ENCODE results near the gene PNMT. TPM values are rescaled to one million over a fixed set of nuclear protein-coding genes. Genes with fewer than 3 reads are reported as not detected.
A peak's percentile ranks its signal among the peaks of the same experiment; 100 is the strongest.

The PNMT gene
- total and polyA plus RNA-seq, 8 donors = 0.45 to 16.6 (median 7.1) TPM; not detected in 2

DNA sequence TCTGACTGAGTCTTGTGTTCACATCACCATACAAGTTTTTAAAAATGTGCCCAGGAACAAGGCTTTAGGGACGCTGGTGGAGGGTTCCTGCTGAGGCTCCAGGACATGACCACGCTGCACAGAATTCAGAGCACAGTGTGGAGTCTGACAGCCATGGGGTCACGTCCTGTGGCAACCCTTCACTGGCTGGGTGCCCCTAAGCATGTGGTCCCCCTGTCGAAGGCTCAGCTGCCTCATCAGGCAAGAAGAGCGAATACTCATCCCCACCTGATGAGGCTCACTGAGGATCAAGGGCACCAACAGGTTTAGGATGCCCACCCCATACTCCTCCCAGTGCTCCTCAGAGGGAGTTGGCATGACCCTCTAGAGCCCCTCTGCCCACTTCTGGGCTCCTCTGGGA is 5.9 kb downstream of the PNMT start:
- intact Hi-C loops (cut with DNase I; ENCODE audit: low total_unique reads) = no loop called here
- TF ChIP-seq POLR2A (IDR thresholded peaks at IDR 0.05) (no peak), POLR2AphosphoS5 (IDR thresholded peaks at IDR 0.05) (no peak), EP300 (IDR thresholded peaks at IDR 0.05) (no peak)
- TF ChIP-seq, protein P1, sequence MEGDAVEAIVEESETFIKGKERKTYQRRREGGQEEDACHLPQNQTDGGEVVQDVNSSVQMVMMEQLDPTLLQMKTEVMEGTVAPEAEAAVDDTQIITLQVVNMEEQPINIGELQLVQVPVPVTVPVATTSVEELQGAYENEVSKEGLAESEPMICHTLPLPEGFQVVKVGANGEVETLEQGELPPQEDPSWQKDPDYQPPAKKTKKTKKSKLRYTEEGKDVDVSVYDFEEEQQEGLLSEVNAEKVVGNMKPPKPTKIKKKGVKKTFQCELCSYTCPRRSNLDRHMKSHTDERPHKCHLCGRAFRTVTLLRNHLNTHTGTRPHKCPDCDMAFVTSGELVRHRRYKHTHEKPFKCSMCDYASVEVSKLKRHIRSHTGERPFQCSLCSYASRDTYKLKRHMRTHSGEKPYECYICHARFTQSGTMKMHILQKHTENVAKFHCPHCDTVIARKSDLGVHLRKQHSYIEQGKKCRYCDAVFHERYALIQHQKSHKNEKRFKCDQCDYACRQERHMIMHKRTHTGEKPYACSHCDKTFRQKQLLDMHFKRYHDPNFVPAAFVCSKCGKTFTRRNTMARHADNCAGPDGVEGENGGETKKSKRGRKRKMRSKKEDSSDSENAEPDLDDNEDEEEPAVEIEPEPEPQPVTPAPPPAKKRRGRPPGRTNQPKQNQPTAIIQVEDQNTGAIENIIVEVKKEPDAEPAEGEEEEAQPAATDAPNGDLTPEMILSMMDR (IDR thresholded peaks at IDR 0.05) = no peak
- H3K27ac ChIP-seq = peak overlapping the region in 1 of 5 donors; percentile 73
- DNase-seq = no peak
- H3K4me1 ChIP-seq = peaks cover 41 to 61% (median 58%) of the 10 kb centered on the region in 4 donors
- WGBS, 5 donors = 77 to 83% (median 81%) methylated on average over 5 of the region's 5 CpGs
- H3K9me3 ChIP-seq = no peaks in the 10 kb centered on the region
- no peak overlapping the region for H3K4me3 ChIP-seq
- peaks cover 0 to 32% (median 17%) of the 10 kb centered on the region in 3 donors for H3K27me3 ChIP-seq
- H3K36me3 ChIP-seq = peaks cover 0 to 3% (median under 1%) of the 10 kb centered on the region in 4 donors

DNA sequence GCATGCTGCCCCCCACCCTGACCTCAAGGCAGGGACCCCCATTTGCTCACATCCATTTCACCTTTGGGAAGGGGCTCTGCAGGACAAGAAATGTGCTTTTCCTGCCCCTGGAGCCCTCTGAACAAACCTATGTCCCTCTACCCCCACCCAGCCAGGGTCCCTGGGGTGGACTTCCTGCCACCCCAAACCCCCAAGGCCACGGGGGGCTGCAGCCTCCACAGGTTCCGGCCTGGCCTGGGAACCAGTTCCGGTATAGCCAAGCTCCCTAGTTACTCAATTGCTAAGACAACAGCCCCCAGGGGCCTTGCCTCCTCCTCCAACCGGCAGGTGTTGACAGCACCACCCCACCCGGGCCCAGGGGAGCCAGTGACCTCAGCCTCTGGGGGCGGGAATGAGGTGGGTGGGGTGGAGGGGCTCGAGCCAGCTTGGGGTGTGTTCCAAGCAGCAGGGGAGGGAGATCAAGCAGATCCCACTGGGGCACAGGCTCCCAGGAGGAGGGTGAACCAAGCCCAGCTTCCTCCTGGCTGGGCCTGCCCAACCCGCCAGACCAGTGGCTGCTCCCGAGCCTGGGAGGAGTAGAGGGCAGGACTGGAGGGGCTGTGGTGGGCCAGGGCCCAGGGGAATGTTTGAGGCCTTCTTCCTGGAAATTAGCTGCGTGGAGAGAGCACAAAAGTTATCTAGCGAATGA is 6.6 kb downstream of the PNMT start:
- Histone ChIP-seq H3K9me3 (no peaks in the 10 kb centered on the region), H3K27me3 (peaks cover 0 to 26% (median 10%) of the 10 kb centered on the region in 3 donors), H3K27ac (peak overlapping the region; percentile 27 to 79 (median 73)), H3K4me3 (no peak overlapping the region), H3K4me1 (peaks cover 47 to 68% (median 64%) of the 10 kb centered on the region in 4 donors), H3K36me3 (peaks cover 0 to 8% (median 2%) of the 10 kb centered on the region in 4 donors)
- TF ChIP-seq EP300 (IDR thresholded peaks at IDR 0.05) (no peak), POLR2A (IDR thresholded peaks at IDR 0.05) (no peak), POLR2AphosphoS5 (IDR thresholded peaks at IDR 0.05) (no peak)
- TF ChIP-seq, protein P1 (IDR thresholded peaks at IDR 0.05) = no peak
- 26 to 38% (median 29%) methylated on average over 9 to 11 of the region's 11 CpGs for WGBS, 5 donors
- intact Hi-C loops (cut with DNase I; ENCODE audit: low total_unique reads) = no loop called here
- peak; percentile 57 to 94 for DNase-seq

DNA sequence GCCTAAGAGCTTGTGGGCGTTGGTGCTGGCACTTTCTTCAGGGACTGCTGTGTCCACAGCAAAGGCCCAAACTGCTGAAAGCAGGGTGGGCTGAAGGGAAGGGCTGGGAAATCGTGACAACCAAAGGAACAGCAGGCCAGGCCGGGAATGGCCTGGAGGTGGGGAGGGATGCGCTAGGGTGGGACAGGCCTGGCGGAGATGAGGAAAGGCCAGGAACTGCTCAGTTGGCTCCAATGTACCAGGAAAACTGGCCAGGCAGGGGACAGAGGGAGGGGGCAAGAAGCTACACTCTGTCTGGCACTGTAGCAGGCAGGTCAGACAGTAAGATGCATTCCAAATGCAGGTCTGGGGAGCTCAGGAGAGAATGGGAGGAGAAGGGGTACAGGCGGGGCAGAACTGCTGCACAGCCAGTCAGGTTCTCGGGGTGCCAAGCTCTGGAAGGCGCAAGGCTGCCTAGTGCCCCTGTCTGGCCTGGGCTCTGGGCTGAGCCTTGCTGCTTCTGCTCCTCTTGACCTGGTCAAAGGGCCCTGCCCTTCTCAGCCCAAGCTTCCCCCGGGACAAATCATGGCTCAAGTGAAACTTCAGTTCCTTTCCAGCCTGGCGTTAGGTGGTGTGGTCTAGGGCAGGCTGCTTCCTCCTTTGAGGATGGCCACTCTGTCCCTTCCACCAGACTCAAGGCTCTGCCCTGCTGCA is 7.3 kb downstream of the PNMT start:
- no peak for DNase-seq
- 51 to 65% (median 61%) methylated on average over 9 to 10 of the region's 10 CpGs for WGBS, 5 donors
- TF ChIP-seq POLR2A (IDR thresholded peaks at IDR 0.05) = no peak
- no peak for TF ChIP-seq POLR2AphosphoS5 (IDR thresholded peaks at IDR 0.05)
- TF ChIP-seq, protein P1 (IDR thresholded peaks at IDR 0.05) = no peak
- TF ChIP-seq EP300 (IDR thresholded peaks at IDR 0.05) = no peak
- Histone ChIP-seq H3K27ac (peak overlapping the region; percentile 27 to 79 (median 73)), H3K27me3 (peaks cover 0 to 19% (median 4%) of the 10 kb centered on the region in 3 donors), H3K4me1 (peaks cover 47 to 73% (median 67%) of the 10 kb centered on the region in 4 donors), H3K9me3 (no peaks in the 10 kb centered on the region), H3K36me3 (peaks cover 0 to 15% (median 3%) of the 10 kb centered on the region in 4 donors), H3K4me3 (no peak overlapping the region)
- intact Hi-C loops (cut with DNase I; ENCODE audit: low total_unique reads) = no loop called here

DNA sequence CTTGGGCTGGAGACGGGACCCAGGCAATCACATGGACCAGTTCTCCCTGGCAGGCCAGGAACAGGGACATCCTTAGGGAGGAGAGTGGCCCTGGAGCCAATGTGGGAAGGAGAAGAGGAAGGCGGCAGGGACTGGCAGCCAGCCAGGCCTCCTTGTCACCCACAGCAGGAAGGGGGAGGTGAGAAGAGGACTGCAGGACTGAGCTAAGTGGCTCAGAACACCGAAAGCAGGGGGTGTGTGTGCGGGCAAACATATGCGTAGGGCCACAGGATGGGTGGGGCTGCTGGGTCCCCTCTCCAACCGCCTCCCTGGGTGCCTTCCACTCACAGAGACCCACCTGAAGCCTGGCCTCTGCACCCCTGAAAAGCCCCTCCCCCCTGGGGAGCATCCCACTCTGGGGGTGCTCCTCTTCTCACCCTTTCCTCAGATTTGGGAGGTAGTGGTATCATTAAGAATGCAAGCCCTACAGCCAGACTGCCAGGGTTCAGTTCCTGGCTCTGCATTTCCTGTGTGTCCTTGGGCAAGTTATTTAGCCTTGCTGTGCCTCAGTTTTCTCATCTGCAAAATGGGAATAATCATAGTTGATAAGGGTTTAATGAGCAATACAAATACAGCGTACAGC is 8.1 kb downstream of the PNMT start:
- Histone ChIP-seq H3K4me3 (no peak overlapping the region), H3K36me3 (peaks cover 0 to 22% (median 10%) of the 10 kb centered on the region in 4 donors), H3K27me3 (peaks cover 0 to 11% (median 0%) of the 10 kb centered on the region in 3 donors), H3K4me1 (peaks cover 47 to 74% (median 64%) of the 10 kb centered on the region in 4 donors), H3K9me3 (no peaks in the 10 kb centered on the region), H3K27ac (peak overlapping the region; percentile 18 to 79 (median 73))
- TF ChIP-seq EP300 (IDR thresholded peaks at IDR 0.05) (no peak), POLR2A (IDR thresholded peaks at IDR 0.05) (no peak), POLR2AphosphoS5 (IDR thresholded peaks at IDR 0.05) (no peak)
- TF ChIP-seq, protein P1 (IDR thresholded peaks at IDR 0.05) = no peak
- intact Hi-C loops (cut with DNase I; ENCODE audit: low total_unique reads) = no loop called here
- 23 to 41% (median 35%) methylated on average over 6 to 7 of the region's 7 CpGs for WGBS, 5 donors
- DNase-seq = peak; percentile 84 to 93

Data from stomach (tissue), 9 donors.